Measurements from ENCODE around the gene TEDC1. TPM values are rescaled to one million over a fixed set of nuclear protein-coding genes. Genes with fewer than 3 reads are reported as not detected.

The TEDC1 gene
- total and polyA plus RNA-seq, 7 donors = 0.95 to 5.2 (median 1.9) TPM

- TF ChIP-seq CTCF (IDR thresholded peaks at IDR 0.05) = no peak
- DNase-seq (peak in 1 of 2 donors; percentile 5), ATAC-seq (no peak)
- WGBS, 3 donors = 61 to 64% (median 62%) methylated on average over 14 of the region's 14 CpGs
- H3K27ac ChIP-seq = no peak overlapping the region
- no peak overlapping the region for H3K4me3 ChIP-seq
- no peaks in the 10 kb centered on the region for H3K36me3 ChIP-seq (ENCODE audit: insufficient read depth in 1 of 2, low read depth in 1 of 2)
- H3K27me3 ChIP-seq (ENCODE audit: insufficient read depth in 3 of 3, low read length in 2 of 3) = peaks cover 0 to 28% (median 4%) of the 10 kb centered on the region in 3 donors
- intact Hi-C loops (cut with DNase I) = loop anchor here in 1 of 2 donors (10.0 kb wide), 1 partner anchor 75 kb away; no protein-coding TSS in a partner anchor
- H3K9me3 ChIP-seq = no peaks in the 10 kb centered on the region
- H3K4me1 ChIP-seq = no peaks in the 10 kb centered on the region
Measured at GRCh38 chr14:105519946-105520698, 29.1 kb downstream of the TEDC1 start.

- 88 to 90% (median 89%) methylated on average over 9 of the region's 9 CpGs for WGBS, 3 donors
Measured at GRCh38 chr14:105525326-105525725, 34.3 kb downstream of the TEDC1 start.

GRCh38 chr14:105525861-105526775 is 35.1 kb downstream of the TEDC1 start, which contains the start of gene TMEM121:
TMEM121 (plus strand) TSS chr14:105526583; CDS start chr14:105528835, 2,252 bp downstream.
- intact Hi-C loops (cut with DNase I) = loop anchor here (5.0 to 10.0 kb wide), 2 partner anchors 34 to 81 kb away; partner anchors contain the start of gene TEDC1 (in 1 of the 2)
- no peak for TF ChIP-seq CTCF (IDR thresholded peaks at IDR 0.05)
- Histone ChIP-seq H3K27ac (no peak within 1 kb of the TSS), H3K4me3 (peak within 1 kb of the TSS; percentile 77), H3K36me3 (ENCODE audit: insufficient read depth in 1 of 2, low read depth in 1 of 2) (no peaks in the 10 kb centered on the region), H3K4me1 (peaks cover 17% of the 10 kb centered on the region), H3K9me3 (no peaks in the 10 kb centered on the region), H3K27me3 (ENCODE audit: insufficient read depth in 3 of 3, low read length in 2 of 3) (peaks cover 0 to 55% (median 12%) of the 10 kb centered on the region in 3 donors)
- DNase-seq (peak in 1 of 2 donors; percentile 58), ATAC-seq (no peak)
- 1 to 2% (median 2%) methylated on average over 21 to 88 of the region's 88 CpGs for WGBS, 3 donors

More at GRCh38 chr14:105525326-105525725, 34.3 kb downstream of the TEDC1 start:
- DNase-seq = peak in 1 of 2 donors; percentile 5
- no peaks in the 10 kb centered on the region for H3K36me3 ChIP-seq (ENCODE audit: insufficient read depth in 1 of 2, low read depth in 1 of 2)
- TF ChIP-seq CTCF (IDR thresholded peaks at IDR 0.05) = no peak
- peaks cover 17% of the 10 kb centered on the region for H3K4me1 ChIP-seq
- intact Hi-C loops (cut with DNase I) = loop anchor here (5.0 to 10.0 kb wide), 2 partner anchors 33 to 81 kb away; partner anchors contain the start of gene TEDC1 (in 1 of the 2)
- no peak overlapping the region for H3K4me3 ChIP-seq
- ATAC-seq = no peak
- H3K27ac ChIP-seq = no peak overlapping the region
- no peaks in the 10 kb centered on the region for H3K9me3 ChIP-seq
- H3K27me3 ChIP-seq (ENCODE audit: insufficient read depth in 3 of 3, low read length in 2 of 3) = peaks cover 0 to 55% (median 10%) of the 10 kb centered on the region in 3 donors

- no peaks in the 10 kb centered on the region for H3K9me3 ChIP-seq
- H3K27ac ChIP-seq = no peak overlapping the region
- ATAC-seq (peak in 1 of 4 donors; percentile 6), DNase-seq (peak in 1 of 2 donors; percentile 54)
- WGBS, 3 donors = 3 to 8% (median 4%) methylated on average over 33 to 48 of the region's 48 CpGs
- H3K4me1 ChIP-seq = peaks cover 17% of the 10 kb centered on the region
- H3K36me3 ChIP-seq (ENCODE audit: insufficient read depth in 1 of 2, low read depth in 1 of 2) = no peaks in the 10 kb centered on the region
- no peak for TF ChIP-seq CTCF (IDR thresholded peaks at IDR 0.05)
- intact Hi-C loops (cut with DNase I) = loop anchor here (5.0 to 10.0 kb wide), 2 partner anchors 35 to 82 kb away; partner anchors contain the start of gene TEDC1 (in 1 of the 2)
- H3K4me3 ChIP-seq = peak overlapping the region; percentile 77
- peaks cover 0 to 52% (median 12%) of the 10 kb centered on the region in 3 donors for H3K27me3 ChIP-seq (ENCODE audit: insufficient read depth in 3 of 3, low read length in 2 of 3)
Measured at GRCh38 chr14:105526776-105527380, 35.8 kb downstream of the TEDC1 start.
